HG02884 (cell line): Measurements from ENCODE around the gene SLC16A3.
"Not testable (repeated sequence)": the region's sequence is repeated elsewhere in the genome, so short reads cannot be mapped to it uniquely, and the experiment has no call there.

Experiments used
- ATAC-seq: cut with Tn5 transposase; IDR thresholded peaks from one replicate; pipeline ENCODE4 v1.9.1; 2021; ENCODE audit warnings: mild to moderate bottlenecking, moderate library complexity; ENCODE audit not compliant: unreplicated experiment

SLC16A3 gene

DNA sequence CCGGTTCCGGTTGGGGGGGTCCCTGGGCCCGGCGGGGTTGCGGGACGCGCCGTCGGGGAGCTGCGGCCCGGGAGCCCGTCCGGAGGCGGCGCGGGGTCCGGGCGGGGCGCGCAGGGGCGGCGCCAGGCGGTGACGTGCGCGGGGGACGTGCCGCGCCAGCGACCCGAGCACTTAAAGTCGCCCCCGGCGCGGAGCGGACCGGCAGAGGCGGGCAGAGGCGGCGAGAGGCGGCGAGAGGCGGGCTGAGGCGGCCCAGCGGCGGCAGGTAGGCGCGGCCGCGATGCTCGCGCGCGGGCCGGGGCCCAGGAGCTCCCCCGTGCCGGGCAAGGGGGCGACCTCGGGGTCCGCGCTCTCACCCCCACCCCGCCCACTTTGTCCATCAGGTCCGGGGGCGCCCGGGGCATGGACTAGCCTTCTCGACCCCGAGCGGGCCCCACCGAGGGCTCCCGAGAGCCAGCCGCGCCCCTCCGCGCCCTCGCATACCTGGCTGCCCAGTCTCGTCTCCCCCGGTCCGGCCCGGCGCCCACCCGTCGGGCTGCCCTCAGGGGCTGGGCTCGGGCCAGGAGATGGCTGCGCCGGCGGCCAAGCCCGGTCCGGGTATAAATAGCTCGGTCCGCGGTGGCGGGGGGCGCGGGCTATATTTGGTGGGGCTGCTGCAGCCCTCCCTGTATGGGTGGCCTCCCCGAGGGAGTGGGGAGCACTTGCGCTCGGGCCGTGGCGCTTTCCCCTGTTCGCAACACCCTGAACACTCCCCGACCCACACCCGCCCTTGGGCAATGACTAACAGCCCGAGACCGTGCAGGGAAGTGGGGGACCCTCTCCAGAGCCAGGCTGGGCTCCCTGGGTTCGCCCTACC, at the start of gene SLC16A3:
Gene SLC16A3 (plus strand): TSS at position 201 of the 856 bp plus-strand sequence. CDS start 6,967 bp downstream, outside the sequence.
- ATAC-seq = no peak

DNA sequence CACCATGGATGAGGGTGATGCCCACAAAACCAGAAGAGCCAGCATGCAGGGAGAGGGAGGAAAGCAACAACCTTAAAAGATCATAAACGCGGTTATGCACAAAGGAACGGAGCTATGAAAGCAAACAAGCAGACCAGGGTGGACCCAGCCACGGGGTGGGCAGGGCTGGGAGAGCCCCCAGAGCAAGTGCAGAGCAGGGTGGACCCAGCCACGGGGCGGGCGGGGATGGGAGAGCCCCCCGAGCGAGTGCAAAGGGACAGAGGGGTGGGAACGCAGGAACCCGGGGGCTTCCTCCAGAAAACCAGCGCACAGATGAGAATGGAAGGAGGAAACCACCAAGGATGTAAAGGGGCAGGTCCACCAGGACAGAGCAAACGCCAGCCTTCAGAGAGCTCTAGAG, 49.4 kb upstream of the SLC16A3 start:
- ATAC-seq = no peak

DNA sequence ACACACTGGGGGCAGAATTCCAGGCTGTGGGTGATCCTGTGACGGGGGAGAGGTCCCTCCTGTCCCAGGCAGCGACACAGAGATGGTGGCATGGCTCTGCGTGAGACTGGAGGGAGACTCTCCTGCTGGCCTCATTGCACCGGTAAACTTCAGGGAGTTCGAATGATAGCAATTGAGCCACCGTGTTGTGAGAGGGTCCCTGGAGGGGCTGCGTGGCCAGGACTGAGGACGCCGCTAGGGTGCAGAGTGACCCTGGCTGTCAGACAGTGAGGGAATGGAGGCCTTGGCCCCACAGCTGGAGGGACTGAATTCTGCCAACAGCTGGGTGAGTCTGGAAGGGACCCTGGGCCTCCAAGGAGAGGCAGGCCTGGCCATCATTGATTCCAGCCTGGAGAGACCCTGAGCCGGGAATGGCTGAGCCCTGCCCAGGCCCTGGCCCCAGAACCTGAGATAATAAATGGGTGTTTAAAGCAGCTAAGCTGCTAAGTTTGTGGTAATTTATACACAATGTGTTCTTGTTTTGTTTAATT, 48.8 kb upstream of the SLC16A3 start:
- no peak for ATAC-seq

DNA sequence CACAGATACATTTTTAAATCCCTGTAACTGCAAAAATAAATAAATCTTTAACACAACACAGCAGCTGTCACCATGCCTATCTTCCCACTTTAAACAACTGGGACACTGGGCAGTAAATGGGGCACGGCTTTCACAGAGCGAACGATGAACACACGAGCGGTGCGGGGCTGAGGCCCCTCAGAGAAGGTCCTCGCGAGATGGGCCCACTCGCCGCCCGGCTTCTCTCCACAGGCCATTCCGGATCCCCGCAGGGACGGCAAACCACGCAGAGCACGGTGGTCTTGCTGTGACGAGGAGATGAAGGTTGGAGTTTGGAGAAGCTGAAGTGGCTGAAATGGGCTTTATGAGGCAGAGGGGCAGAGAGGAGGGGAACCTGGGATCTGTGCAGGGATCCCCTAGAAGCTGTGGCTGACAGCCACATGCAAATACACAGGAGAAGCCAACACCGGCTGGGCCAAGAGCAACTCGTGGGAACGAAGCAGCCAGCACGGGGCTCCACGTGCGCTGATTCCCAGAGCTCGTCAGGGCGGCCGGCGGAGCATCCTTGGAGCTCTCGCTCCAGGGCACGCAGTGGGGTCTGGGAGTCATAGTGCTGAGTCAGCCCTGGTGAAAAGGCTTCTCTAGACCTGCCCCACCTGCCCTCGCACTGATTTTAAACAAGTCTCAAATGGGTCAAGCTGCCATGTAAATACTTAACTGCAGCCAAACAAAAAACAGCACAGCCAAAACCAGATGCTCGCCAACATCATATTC, 47.9 kb upstream of the SLC16A3 start:
- no peak for ATAC-seq

DNA sequence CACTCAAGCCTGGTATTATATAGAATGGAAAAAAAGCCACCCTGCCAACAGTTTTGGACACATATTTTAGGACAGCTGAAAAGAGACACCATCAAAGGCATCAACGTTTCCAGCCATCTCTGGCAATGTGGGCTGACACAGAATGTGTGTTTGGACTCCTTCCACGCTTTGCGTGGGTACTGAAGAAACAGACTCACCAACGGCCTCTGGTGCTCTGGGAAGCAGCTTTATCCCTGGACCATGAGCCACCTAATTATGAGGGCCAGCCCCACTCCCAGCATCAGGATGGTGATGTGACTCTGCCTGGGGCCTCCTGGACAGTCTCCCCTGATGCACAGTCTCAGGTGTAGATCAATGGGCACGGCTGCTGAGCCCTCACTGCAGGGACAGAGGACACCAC, 44.1 kb upstream of the SLC16A3 start:
- no peak for ATAC-seq

DNA sequence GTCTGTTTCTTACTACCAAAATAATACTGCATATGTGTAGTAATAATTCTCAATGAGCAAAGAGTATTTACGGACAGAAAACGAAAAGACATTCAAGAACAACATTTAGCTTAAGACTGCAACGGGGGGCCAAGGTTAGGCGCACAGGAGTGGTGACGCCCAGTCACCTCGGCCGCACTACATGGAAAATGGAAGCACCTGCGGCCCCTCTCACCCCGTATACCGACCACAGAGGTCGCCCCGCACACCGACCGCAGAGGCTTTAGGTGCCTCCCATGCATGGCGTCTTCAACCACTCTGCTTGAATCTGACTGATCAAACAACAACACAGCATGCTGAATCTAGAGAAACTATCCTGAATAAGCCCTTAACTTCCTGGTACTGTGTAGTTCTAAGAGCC, 42.6 kb upstream of the SLC16A3 start:
- no peak for ATAC-seq

DNA sequence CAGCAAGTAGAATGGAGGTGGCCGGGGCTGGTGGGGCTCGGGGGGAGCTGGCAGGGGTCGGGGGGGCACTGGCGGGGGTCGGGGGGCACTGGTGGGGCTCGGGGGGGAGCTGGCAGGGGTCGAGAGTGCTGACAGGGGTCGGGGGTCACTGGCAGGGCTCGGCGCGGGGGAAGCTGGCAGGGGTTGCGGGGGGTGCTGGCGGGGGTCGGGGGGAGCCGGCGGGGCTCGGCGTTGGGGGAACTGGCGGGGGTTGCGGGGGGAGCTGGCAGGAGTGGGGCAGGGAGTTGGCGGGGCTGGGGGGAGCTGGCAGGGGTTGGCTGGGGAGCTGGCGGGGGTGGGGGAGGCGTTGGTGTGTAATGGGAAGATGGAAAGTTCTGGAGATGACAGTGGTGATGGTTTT, 41.3 kb upstream of the SLC16A3 start:
- ATAC-seq = no peak

DNA sequence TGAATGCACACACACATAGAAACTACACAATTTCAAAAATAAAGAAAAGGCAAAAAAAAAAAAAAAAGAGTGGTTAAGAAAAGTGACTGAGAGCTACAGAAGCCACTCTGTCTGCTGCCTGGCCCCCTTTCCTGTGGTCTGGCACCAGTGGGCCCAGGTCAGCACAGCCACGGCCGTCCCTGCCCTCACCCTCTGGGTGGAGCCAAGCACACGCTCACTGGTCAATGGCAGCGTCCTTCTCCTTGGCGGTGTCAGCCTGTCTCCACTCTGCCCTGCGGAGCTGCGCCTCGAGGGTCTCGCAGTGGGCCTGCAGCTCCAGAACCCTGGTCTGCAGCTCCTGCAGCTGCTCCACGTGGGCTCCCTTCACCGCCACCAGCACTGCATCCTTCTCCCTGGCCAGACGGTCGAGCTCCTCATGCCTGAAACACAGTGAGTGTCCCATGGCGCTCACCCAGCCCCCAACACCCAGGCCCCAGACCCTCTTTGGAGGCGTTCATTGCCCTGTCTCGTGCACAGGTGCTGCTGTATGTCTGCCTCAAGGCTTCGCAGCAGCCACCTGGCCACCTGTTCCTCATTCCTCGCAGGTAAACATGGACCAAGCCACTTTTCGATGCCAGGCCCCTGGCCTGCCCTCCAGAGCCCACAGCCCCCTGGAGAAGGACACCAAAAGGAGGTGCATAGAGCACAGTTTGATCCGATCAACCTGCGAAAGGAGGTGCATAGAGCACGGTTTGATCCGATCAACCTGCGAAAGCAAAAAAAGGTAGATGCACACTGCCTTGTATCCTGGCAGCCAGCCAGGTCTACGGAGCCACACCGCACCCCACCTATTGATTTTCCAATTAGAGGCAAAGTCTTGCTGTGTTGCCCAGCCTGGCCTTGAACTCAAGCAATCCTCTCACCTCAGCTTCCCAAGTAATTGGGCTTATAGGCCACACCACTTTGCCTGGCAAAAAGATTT, 40.6 kb upstream of the SLC16A3 start:
- no peak for ATAC-seq

DNA sequence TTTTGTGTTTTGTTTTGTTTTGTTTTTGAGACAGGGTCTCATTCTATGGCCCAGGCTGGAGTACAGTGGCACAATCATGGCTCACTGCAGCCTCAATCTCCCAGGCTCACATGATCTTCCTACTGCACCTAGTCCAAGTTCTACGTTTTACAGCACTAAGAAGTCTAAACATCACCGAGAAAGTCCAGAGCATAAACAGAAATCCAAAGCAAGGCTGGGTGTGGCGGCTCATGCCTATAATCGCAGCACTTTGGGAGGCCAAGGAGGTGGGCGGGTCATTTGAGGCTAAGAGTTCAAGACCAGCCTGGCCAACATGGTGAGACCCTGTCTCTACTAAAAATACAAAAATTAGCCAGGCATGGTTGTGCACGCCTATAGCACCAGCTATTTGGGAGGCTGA, 35.8 kb upstream of the SLC16A3 start:
- ATAC-seq = not testable (repeated sequence)

DNA sequence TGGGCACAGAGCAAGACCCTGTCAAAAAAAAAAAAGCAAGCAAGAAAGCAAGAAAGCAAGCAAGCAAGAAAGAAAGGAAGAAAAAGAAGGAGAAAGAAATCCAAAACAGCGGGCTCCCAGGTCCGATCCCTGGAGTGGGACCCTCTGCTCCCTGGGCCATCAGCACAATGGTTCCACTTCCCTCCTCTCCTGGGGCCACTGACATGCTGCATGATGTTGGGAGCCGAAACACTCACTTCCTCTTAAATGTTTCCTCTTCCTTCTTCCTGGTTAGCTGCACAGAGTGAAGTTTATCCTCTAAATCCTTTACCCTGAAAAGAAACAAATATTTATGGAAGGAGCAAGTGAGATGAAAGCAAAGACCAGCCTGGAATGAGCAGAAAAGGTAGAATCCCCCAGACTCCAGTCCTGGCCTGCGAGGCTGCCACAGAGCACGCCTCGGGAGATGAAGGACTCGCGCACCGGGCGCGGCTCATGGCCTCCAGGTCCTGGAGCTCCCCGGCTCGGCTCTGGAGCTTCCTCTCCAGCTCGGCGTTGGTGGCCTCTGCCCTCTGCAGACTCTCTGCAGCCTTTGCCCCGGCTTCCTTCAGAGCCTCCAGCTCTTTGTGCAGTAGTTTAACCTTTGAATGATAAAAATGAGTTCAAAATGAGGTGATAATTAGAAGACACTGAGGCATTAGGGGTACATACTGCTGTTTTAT, 35.2 kb upstream of the SLC16A3 start:
- ATAC-seq = no peak

DNA sequence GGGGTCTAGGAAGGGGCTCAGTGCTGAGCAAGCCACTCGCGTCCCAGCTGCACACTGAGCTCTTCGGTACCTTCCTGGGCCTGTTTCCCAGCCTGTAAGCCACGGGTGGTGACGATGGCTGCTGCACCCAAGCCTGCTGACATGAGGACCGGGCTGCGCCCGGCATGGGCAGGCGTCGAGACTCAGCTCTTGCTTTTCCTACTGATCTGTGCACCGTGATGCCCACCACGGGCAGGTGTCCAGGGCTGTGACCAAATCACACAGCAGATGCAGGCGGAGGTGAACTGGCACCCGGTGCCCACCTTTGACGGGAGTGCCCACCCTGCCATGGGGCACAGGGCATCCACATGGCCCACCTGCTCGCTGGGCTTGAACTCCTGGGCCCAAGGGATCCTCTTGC, 34.1 kb upstream of the SLC16A3 start:
- ATAC-seq = no peak

DNA sequence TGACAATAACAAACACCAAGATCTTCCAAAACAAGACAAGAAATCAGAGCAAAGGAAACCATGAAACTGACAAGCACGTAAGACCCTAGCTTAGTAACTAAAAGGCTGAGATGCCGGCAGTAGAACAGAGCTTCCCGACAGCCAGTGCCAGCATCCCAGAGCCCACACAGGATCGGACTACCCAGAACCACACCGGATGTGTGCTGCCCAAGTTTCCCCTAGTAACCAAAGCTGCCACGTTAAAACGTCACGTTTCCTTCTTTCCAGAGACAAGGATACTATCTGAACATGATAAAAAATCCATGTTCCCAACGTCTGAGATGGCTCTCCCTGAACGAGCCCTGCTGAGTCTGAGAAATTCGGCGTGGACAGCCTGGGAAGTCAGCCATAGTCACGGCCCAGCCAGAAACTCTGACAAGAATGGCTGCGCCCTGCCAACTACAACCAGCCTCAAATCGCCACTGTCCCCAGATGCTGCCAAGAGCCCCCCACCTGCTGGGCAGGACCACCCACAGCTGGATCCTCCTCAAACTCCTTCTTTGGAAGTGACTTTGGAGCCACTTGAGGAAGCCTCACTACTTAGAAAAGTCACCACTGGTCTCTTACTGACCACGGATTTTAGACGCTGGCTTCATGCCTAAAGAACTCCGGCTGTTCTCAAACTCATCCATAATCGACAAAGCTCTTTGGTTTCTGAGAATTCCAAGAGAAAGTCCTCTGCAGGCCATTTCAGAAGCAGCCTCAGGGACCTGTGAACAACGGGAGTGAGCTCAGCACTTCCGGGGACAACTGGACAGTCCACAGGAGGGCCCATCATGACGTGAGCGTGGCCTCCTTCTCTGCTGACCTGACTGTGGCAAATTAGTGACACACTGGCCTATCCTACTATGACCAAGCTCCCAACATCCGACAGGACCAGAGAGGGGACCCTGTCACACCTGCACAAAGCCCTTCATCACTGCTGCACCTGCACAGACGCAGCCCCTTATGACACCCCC, 32.9 kb upstream of the SLC16A3 start:
- ATAC-seq = no peak

DNA sequence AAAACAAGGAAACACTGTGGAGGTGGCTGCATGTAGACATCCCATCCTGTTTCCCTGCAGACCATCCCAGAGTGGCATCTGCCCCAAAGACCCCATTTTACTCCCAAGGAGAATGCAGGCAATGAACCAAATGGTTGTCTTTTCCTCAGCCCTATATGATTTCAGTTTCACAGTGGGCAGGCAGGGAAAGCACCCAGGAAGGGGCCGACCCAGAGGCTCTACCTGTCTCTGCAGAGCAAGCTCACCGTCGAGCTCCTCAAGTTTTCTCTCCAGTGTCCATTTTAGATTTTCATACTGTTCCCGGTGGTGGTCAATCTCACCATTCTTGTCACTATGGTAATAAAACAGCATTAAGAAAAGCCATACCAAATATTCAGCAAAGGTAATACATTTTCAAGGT, 30.8 kb upstream of the SLC16A3 start:
- ATAC-seq = no peak

DNA sequence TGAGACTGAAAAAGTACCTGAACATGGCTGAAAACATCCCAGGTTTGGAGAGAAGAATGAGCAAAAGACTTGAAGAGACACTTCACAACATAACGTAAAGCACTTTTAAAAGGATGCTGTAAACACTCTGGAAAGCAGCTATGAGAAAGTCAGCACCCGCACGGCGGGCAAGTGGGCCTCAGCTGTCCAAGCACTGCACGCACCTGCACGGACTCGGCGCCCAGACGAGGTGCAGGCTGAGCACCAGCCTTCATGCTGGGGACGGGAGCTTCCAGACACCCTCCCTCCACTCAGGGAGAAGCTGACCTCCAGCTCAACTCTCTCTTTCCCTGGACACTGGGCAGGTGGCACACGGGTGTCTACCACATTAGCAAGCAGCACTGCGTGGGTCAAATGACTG, 29.3 kb upstream of the SLC16A3 start:
- ATAC-seq = no peak

DNA sequence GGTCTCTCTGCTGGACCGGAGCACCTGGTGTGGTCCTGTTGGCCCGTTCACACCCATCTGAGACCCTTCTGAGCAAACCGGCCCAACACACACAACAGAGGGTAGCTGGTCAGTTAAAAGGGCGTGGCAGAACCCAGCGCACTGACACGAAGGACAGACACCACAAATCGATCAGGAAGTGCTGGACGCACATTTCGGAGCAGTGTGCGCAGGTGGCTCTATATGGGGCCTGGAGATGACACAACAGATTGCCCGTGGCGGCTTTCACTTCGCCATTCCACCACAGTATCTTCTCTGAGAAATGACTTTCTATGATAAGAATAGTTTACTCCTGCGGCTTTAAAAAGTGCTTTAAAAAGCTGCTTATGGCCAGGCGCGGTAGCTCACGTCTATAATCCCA, 28.7 kb upstream of the SLC16A3 start:
- ATAC-seq = no peak

DNA sequence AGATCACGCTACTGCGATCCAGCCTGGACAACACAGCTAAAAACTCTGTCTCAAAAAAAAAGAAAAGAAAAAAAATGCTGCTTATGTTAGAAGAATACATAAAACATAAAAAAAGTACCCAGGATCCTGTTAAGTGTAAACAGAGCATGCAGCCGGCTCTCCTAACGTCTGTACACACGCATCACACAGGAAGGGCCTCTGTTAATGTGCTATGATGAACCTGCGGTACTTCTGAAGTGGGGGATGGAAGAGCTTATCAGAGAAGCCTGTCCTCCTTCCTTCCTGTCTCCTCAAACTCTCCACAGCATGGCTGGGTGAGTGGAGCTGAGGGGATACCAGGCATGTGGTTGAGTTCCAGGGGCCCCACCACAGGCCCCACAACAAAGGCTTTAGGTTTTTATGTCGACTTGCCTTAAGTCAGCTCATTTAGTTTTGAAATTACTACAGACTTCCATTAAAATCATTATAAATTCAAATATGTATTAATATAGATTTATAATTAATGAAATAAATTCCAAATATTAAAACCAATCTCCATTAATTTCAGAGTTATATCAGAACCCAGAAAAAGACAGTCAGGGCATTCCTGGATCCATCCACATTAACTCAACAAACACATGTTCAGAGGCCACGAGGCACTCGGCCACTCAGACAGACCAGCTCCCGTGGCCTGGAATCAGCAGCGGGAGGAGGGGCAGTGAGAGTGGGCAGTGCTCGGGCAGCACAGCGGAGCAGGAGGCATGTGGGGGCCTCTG, 27.9 kb upstream of the SLC16A3 start:
- ATAC-seq = no peak

DNA sequence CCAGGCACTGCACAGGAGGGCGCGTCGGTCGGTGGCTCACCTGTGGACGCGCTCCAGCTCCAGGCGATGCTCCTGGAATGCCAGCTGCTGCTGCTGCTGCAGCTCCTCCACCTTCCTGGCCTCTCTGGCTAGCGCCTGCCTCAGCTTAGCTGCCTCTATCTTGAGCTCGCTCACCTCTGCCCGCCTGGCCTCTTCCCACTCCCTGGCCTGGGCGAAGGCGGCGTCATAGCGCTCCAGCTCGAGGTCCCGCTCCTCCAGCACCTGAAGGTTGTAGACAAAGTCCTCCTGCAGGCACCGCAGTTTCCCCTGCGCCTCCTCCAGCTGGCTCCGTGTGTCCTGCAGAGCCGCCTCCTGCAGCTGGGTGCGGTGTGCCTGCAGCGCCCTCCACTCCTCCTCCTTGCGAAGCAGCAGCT, 27.3 kb upstream of the SLC16A3 start:
- no peak for ATAC-seq

DNA sequence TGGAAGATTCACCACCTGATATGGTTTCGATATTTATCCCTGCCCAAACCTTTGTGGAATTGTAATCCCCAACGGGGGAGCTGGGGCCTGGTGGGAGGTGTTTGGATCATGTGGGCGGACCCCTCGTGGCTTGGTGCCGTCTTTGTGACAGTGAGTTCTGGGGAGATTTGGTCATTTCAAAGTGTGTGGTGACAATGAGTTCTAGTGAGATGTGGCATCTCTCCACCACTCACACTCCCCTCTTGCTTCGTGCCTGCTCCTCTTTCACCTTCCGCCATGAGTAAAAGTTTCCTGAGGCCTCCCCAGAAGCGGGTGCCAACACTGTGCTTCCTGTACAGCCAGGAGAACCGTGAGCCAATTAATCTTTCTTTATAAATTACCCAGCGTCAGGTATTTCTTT, 25.9 kb upstream of the SLC16A3 start:
- no peak for ATAC-seq
